ENCODE data around the gene ATP5ME.
"Not testable (repeated sequence)": the region's sequence is repeated elsewhere in the genome, so short reads cannot be mapped to it uniquely, and the experiment has no call there.

Gene ATP5ME

GRCh38 chr4:655464-656151, 18.5 kb downstream of the ATP5ME start:
- DNase-seq (ENCODE audit: low spot score), result no peak

DNA sequence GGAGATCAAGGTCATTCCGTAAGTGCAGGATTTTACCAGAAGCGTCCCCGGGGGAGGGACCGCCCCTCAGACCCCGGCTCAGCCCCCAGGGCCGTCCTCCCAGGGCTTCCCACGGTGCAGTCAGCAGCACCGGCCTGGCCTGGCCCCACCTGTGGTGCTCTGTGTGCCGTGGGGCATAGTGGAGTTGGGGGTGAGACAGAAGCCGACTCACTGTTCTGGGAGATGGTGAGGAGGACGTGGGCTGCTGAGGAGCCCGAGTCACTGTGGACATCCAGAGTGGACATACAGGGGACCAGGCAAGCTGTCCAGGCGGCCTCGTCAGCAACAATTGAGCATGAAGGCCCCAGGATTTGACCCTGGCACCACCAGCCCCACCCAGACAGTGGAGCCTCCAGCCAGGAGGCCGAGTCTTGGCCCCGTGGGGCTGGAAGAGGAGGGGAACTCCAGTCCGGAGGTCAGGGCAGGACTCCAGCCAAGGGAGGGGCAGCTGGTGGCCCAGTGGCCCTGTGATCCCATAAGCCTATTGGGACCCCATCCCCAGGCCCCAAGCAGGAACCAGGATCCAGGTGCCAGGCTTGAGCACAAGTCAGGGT, 19.1 kb downstream of the ATP5ME start:
- no peak for DNase-seq (ENCODE audit: low spot score)

DNA sequence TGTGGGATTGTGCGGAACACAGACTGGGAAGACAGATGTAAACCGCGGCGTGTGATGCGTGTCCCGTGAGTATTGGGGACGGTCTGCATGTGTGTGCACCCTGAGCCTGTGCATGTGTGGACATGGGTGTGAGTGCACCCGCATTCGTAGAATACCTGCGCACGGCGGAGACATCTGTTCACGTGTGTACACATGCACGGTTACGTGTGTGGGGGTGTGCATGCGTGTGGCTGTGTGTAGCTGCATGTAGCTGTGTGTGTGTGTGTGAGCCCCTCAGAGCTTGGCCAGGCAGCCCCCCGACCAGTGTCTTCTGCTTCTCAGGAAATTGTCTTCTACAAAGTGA, 19.6 kb downstream of the ATP5ME start:
- DNase-seq (ENCODE audit: low spot score), result no peak

DNA sequence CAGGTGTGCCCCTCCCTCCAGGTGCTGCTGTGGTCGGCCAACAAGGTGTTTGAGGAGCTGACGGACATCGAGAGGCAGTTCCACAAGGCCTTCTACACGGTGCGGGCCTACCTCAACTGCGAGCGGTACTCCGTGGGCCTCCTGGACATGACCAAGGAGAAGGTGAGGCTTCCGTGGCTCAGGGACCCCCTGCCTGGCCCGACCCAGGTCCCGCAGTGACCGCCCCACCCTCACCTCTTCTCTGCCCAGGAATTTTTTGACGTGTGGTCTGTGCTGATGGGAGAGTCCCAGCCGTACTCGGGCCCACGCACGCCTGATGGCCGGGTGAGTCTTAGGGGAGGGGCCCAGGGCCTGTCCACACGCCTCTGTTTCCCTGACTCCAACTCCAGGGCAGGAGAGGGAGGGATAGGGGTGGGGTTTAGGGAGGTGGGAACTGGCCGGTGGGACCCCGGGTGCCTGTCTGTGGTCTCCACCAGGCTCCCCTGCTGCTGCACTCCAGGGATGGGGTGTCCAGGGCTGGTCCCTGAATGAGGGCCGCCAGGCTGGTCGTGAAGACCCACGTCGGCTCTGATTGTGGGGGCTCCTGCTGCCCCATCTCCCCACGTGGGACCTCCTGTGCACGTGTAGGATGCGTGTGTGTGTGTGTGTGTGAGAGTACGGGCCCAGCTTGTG, 20.1 kb downstream of the ATP5ME start:
- DNase-seq (ENCODE audit: low spot score), result no peak

DNA sequence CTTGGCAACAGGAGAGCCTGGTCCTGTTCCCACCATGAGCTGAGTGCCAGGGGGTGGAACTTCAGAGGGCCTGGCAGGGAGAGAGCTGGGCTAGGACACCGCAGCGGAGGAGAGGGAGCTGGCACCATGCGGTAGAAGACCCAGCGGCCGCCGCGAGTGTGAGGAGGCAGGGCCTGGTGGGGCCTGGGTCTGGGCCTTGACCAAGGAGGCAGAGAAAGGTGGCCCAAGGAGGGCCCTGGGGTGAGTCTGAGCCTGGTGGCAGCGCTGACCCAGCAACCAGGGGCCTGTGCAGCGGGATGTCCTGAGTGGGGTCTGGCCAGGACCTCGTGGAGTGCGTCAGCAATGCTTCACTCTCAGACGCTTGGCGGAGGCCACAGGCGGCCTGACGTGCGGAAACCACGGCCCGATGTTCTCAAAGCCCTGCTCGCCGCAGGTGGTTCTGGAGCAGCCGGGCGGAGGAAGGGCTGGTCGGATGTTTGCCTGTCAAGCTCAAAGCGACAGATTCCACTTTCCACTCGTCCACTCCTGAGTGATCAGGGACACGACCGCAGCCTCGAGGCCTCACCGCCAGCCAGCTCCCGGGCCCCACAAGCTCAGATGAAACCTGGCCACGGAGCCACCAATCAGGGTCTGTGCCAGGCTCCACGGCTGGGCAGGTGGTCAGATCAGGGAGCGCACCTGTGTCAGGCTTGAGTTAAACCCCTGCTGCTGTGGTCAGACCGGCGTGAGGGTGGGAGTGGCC, 20.8 kb downstream of the ATP5ME start:
- no peak for DNase-seq (ENCODE audit: low spot score)

DNA sequence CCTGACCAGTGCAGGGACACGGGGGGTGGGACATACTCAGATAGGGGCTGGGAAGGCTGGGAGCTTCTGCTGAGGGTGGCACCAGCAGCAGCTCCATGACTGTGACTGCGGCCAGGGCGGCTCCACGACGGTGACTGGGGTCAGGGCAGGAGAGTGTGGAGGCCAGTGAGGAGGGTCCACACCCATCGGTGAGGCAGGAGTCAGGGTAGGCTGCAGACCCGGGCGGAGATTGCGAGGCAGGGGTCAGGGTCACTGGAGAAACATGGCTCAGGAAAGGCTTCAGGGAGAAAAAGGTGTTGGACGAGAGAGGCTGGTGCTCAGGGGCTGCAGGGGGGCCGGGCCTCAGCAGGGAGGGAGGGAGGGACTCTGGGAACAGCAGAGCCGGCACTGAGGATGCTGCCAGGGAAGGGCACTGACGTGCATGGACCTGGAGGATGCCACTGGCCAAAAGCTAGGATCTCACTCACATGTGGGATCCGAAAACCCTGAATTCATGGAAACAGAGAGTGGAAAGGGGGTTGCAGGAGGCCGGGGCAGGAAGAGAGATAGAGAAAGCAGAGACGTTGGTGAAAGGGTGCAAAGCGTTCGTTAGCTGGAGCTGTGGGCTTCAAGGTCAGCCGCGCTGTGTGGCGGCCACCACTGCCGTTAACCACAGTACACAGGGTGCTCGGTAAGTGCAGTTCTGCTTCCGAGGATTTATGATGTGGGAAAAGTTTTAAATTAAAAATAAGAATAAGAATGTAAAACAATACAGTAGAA, 22.0 kb downstream of the ATP5ME start:
- no peak for DNase-seq (ENCODE audit: low spot score)

DNA sequence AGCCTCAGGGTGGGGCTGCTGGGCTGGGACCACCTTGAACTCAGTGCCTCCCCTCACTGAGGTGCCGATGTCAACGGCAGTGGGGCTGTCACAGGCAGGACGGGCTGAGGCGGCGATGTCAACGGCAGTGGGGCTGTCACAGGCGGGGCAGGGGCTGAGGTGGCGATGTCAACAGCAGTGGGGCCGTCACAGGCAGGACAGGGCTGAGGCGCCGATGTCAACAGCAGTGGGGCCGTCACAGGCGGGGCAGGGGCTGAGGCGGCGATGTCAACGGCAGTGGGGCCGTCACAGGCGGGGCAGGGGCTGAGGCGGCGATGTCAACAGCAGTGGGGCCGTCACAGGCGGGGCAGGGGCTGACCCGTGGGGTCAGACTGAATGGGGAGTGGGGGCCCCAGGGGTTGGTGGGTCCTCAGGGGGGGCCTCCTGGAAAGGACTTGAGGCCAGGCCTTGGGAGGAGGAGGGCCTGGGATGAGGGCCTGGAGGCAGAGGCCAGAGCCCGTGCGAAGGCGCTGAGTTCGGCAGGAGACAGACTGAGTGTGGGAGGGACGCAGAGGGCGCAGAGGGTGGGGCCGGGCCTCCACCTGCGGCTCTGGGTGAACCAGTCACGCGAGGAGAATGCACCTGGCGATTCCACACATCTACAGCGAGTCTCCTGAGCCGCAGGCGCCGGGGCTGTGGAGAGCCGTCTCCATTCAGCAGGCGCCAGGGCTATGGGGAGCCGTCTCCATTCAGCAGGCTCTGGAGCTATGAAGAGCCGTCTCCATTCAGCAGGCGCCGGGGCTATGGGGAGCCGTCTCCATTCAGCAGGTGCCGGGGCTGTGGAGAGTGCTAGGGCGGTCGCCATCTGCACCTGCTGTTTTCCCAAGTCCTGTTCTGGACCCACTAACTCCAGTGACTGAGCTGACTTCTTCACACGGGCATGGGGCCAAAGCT, 22.9 kb downstream of the ATP5ME start:
- DNase-seq (ENCODE audit: low spot score), result no peak

DNA sequence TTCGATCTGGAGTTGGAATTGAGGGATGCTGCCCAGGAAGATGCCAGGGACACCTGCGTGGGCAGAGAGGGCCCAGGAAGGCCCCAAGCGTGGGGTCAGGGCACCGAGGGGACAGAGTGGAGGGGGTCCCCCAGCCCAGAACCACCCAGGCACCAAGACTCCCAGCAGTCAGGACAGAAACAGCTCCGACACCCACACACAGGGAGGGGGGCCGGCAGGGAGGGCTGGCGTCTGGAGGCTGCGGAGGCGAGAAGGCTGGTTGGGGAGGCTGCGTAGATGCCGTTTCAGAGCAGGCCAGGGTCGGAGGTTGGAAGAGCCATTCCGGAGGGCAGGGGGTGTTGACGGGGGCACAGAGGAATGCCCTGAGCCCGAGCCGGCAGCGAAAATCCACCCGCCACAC, 23.6 kb downstream of the ATP5ME start:
- DNase-seq (ENCODE audit: low spot score), result no peak

DNA sequence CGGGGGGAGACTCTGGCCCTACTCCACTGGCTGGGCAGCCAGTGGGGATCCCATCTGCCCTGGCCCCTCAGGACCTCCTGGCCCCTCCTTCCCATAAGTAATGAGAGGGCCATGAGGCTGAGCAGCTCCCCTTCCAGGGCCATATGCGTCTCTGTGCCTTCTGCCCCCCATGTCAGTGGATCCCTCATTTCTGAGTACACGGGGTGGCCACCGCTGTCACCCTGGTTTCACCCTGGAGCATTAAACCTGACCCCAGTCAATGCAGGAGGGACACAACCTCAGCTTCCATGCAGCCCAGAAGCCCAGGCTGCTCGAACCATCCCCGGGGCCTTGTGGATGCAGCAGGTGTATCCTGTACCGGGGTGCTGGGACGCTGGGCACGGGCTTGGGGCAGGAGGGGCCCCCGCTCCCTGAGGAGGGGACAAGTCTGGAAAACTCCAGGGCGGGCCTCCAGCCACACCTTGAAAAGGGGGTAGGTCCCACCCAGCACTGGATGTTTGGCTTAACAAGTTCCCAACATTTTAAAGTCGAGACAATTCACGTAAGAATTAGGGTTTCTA, 24.2 kb downstream of the ATP5ME start:
- no peak for DNase-seq (ENCODE audit: low spot score)

DNA sequence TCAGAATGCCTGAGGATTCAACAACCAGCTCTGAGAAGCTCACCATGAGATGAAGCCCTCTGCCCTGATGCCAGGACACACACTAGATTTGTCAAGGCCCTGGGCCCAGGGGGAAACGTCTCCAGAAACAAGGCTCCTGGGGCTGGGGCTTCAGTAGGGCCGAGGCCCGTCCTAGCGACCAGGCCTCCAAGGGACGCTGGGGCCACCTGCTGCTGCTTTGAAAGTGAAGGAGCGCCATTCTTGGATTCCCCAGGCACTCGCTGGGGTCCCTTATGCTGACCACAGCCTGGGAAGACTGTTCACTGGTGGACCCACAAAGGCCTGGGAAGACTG, 24.8 kb downstream of the ATP5ME start:
- DNase-seq (ENCODE audit: low spot score), result no peak

DNA sequence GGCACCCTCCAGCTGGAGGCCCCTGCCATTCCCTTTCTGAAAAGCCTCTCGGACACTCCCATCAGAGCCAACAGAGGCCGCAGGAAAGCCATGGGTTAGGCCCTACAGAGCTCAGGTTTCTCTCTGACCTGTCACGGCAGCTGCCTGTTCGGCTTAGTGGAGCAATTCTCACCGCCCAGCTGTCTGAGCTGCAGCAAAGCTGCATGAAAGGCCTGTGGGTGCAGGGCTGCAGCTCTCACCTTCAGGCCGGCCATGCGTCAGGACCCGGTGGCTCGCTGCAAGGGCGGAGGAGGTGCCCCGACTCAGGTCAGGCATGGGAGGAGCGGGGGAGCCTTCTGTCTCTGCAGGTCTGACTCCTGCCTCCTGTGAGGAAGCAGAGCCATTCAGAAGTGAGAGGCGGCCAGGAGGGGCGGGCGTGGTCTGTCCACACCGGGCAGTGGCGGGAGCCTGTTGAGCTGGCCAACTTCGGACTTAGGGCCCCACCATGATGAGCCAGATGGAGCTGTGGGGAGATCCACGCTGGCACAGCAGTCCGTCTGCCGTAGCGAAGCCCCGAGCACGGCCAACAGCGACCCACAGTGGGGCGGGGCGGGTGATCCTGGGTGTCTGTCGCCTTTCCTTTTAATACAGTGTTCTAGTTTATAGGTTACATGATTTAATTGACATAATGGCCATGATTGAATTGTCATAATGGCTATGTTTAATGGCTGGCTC, 25.3 kb downstream of the ATP5ME start:
- no peak for DNase-seq (ENCODE audit: low spot score)

GRCh38 chr4:647481-647880, 26.6 kb downstream of the ATP5ME start:
- DNase-seq (ENCODE audit: low spot score), result no peak

- DNase-seq (ENCODE audit: low spot score), result no peak
Observed at GRCh38 chr4:646460-646859, 27.6 kb downstream of the ATP5ME start.

GRCh38 chr4:642366-642765, 31.7 kb downstream of the ATP5ME start:
- DNase-seq (ENCODE audit: low spot score), result not testable (repeated sequence)

DNA sequence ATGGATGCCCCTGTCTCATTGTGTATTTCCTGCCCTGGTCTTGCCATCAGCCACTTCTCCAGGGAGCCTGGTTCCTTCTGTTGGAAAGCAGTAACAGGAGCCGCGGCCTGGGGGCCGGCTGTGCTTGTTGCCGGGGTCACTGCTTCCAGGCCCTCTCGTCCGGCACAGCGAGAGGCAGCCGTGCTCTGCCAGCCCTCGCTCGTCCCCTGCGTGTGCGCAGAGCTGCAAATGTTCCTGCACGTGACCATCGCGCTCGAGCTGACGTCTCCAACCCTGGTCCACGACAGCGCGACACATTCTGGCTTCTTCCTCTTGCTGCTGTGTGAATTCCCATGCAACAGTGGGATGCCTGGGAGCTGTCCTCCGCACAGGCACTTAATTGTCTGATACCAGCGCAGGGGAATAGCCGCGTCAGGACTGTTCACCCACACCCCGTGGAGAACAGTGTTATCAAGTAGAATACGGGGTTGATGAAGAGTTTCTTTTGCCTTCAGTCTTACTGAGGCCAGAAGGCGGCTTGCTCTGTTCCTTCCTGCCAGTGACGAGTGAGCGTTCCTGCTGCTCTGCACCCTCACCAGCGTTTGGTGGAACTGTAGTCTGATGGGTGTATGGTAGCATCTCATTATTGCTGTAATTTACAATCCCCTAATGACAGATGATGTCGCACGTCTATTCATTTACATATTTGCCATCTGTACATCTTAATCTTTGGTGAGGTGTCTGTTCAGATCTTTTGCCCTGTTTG, 36.4 kb downstream of the ATP5ME start:
- no peak for DNase-seq (ENCODE audit: low spot score)

GRCh38 chr4:636628-637159, 37.4 kb downstream of the ATP5ME start:
- DNase-seq (ENCODE audit: low spot score), result no peak

GRCh38 chr4:635851-636627, 38.0 kb downstream of the ATP5ME start:
- DNase-seq (ENCODE audit: low spot score), result no peak

DNA sequence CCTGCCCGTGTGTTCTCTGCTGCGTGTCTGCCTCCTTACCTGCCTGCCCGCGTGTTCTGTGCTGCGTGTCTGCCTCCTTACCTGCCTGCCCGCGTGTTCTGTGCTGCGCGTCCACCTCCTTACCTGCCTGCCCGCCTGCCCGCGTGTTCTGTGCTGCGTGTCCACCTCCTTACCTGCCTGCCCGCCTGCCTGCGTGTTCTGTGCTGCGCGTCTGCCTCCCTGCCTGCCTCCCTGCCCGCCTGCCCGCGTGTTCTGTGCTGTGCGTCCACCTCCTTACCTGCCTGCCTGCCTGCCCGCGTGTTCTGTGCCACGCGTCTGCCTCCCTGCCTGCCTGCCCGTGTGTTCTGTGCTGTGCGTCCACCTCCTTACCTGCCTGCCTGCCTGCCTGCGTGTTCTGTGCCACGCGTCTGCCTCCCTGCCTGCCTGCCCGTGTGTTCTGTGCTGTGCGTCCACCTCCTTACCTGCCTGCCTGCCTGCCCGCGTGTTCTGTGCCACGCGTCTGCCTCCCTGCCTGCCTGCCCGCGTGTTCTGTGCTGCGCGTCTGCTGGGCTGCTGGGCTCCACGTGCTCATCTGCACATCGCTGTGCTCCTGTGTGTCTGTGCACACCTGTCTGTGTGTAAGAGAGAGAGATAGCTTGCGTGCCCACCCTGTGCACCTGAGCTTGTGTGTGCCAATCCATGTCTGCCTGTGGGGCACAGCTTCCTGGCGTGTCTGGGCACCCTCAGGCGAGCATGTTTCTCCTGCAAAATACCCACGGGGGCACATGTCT, 38.8 kb downstream of the ATP5ME start:
- not testable (repeated sequence) for DNase-seq (ENCODE audit: low spot score)

Measured in RKO (cell line).